Epidermal melanocyte (primary cell): ENCODE results near the gene METTL2A.
"Not testable (repeated sequence)": the region's sequence is repeated elsewhere in the genome, so short reads cannot be mapped to it uniquely, and the experiment has no call there.

Experiments used
- DNase-seq: peaks from one replicate; pipeline ENCODE4 v3.0.0; 2011; ENCODE audit warnings: low spot score; ENCODE audit not compliant: insufficient read length

METTL2A gene

GRCh38 chr17:62423647-62424461, at the start of gene METTL2A:
Gene METTL2A (plus strand): TSS chr17:62423897. CDS start chr17:62423903, 6 bp downstream.
- peak; percentile 59 for DNase-seq

- no peak for DNase-seq
Measured at GRCh38 chr17:62380253-62380652, 43.4 kb upstream of the METTL2A start, which contains the start of gene EFCAB3. Gene EFCAB3 (plus strand): TSS chr17:62380553. CDS start chr17:62382980, 2,427 bp downstream.

- no peak for DNase-seq
Measured at GRCh38 chr17:62381561-62381960, 42.1 kb upstream of the METTL2A start.

GRCh38 chr17:62388856-62389255, 34.8 kb upstream of the METTL2A start:
- DNase-seq = no peak

GRCh38 chr17:62392908-62393307, 30.8 kb upstream of the METTL2A start:
- DNase-seq = no peak

GRCh38 chr17:62398891-62399290, 24.8 kb upstream of the METTL2A start:
- DNase-seq = no peak

- no peak for DNase-seq
Measured at GRCh38 chr17:62405451-62405850, 18.2 kb upstream of the METTL2A start.

GRCh38 chr17:62413090-62413489, 10.6 kb upstream of the METTL2A start:
- DNase-seq = not testable (repeated sequence)

GRCh38 chr17:62426214-62426613, 2.5 kb downstream of the METTL2A start:
- not testable (repeated sequence) for DNase-seq

GRCh38 chr17:62435251-62435650, 11.6 kb downstream of the METTL2A start:
- not testable (repeated sequence) for DNase-seq

- DNase-seq = not testable (repeated sequence)
Measured at GRCh38 chr17:62441181-62441580, 17.5 kb downstream of the METTL2A start.

- no peak for DNase-seq
Measured at GRCh38 chr17:62444063-62444462, 20.4 kb downstream of the METTL2A start.

GRCh38 chr17:62445791-62446190, 22.1 kb downstream of the METTL2A start:
- not testable (repeated sequence) for DNase-seq

- DNase-seq = not testable (repeated sequence)
Measured at GRCh38 chr17:62452195-62452594, 28.5 kb downstream of the METTL2A start.

GRCh38 chr17:62453041-62453440, 29.3 kb downstream of the METTL2A start:
- not testable (repeated sequence) for DNase-seq

- not testable (repeated sequence) for DNase-seq
Measured at GRCh38 chr17:62453656-62454055, 30.0 kb downstream of the METTL2A start.

- not testable (repeated sequence) for DNase-seq
Measured at GRCh38 chr17:62454111-62454510, 30.4 kb downstream of the METTL2A start.

- no peak for DNase-seq
Measured at GRCh38 chr17:62456016-62456415, 32.3 kb downstream of the METTL2A start.

- DNase-seq = not testable (repeated sequence)
Measured at GRCh38 chr17:62458483-62458882, 34.8 kb downstream of the METTL2A start.

GRCh38 chr17:62464422-62464821, 40.7 kb downstream of the METTL2A start:
- not testable (repeated sequence) for DNase-seq

GRCh38 chr17:62465271-62465670, 41.6 kb downstream of the METTL2A start:
- DNase-seq = not testable (repeated sequence)

GRCh38 chr17:62470666-62471379, 47.1 kb downstream of the METTL2A start:
- DNase-seq = not testable (repeated sequence)
